HEK293 (cell line): ENCODE measurements around the gene IGSF21.

Experiments used
- CTCF ChIA-PET: fragments of 350-600 bp; formaldehyde crosslinking; extraction: SDS; loops from one replicate; lab custom pipeline; 2021; ENCODE audit warnings: antibody characterized with exemption; lab: Yijun Ruan, JAX
- POLR2A ChIA-PET: fragments of 300-600 bp; formaldehyde crosslinking; extraction: SDS; loops from one replicate; lab custom pipeline; 2020; ENCODE audit warnings: antibody characterized with exemption, inconsistent platforms; lab: Yijun Ruan, JAX
- H3K27ac ChIP-seq: fragments of 200-500 bp; sonication (Bioruptor generic); 2 replicates; pipeline ENCODE4 v1.5.1; 2014; ENCODE audit warnings: low read depth, low read length, control low read depth, inconsistent platforms; ENCODE audit errors: extremely low read depth
- H3K36me3 ChIP-seq, 2 experiments: fragments of 200-500 bp in 1 of 2; sonication (Bioruptor generic) in 1 of 2; 1 replicate in 1 of 2; 2 replicates in 1 of 2; pipeline ENCODE4 v1.5.1; 2014 to 2017; ENCODE audit warnings: inconsistent platforms in 2 of 2, low read length in 2 of 2; ENCODE audit not compliant: control insufficient read depth in 2 of 2, insufficient read depth in 1 of 2
- H3K4me1 ChIP-seq: fragments of 200-500 bp; sonication (Bioruptor generic); 2 replicates; pipeline ENCODE4 v1.5.1; 2014; ENCODE audit warnings: mild to moderate bottlenecking, low read length, inconsistent platforms; ENCODE audit not compliant: control insufficient read depth, insufficient read depth
- H3K4me3 ChIP-seq: 2 replicates; pipeline ENCODE4 v1.5.1; 2011; ENCODE audit warnings: low read depth, mild to moderate bottlenecking, control low read depth, low read length, moderate library complexity
- H3K9me3 ChIP-seq: fragments of 200-500 bp; sonication (Bioruptor generic); 2 replicates; pipeline ENCODE4 v1.5.1; 2014; ENCODE audit warnings: low read depth, low read length, inconsistent platforms; ENCODE audit not compliant: control insufficient read depth, insufficient read depth
- KLF8 ChIP-seq: fragments of 450-650 bp; formaldehyde crosslinking; IDR thresholded peaks from 2 replicates; pipeline ENCODE4 v1.5.1; 2016; ENCODE audit warnings: missing biosample characterization, missing genetic modification characterization
- SCRT1 ChIP-seq: fragments of 450-650 bp; formaldehyde crosslinking; IDR thresholded peaks from 2 replicates; pipeline ENCODE4 v1.5.1; 2016; ENCODE audit warnings: missing biosample characterization, missing genetic modification characterization, borderline replicate concordance
- SP2 ChIP-seq: fragments of 450-650 bp; formaldehyde crosslinking; IDR thresholded peaks from 2 replicates; pipeline ENCODE4 v1.5.1; 2016; ENCODE audit warnings: missing biosample characterization, missing genetic modification characterization
- TCF7L2 ChIP-seq: IDR thresholded peaks from 2 replicates; pipeline ENCODE4 v1.6.1; 2011; ENCODE audit warnings: low read depth, mild to moderate bottlenecking, inconsistent platforms, low read length, moderate library complexity, borderline replicate concordance
- YY1 ChIP-seq: fragments of 450-650 bp; formaldehyde crosslinking; IDR thresholded peaks from 2 replicates; pipeline ENCODE4 v1.5.1; 2018; ENCODE audit warnings: missing biosample characterization, missing genetic modification characterization
- ZBTB17 ChIP-seq: fragments of 450-650 bp; formaldehyde crosslinking; IDR thresholded peaks from 2 replicates; pipeline ENCODE4 v1.5.1; 2016; ENCODE audit warnings: missing biosample characterization, missing genetic modification characterization
- ZBTB20 ChIP-seq: fragments of 450-650 bp; formaldehyde crosslinking; IDR thresholded peaks from 2 replicates; pipeline ENCODE4 v1.5.1; 2016; ENCODE audit warnings: missing biosample characterization, missing genetic modification characterization
- ZEB2 ChIP-seq: fragments of 450-650 bp; formaldehyde crosslinking; IDR thresholded peaks from 2 replicates; pipeline ENCODE4 v1.5.1; 2016; ENCODE audit warnings: missing biosample characterization, missing genetic modification characterization
- ZNF175 ChIP-seq: fragments of 450-650 bp; formaldehyde crosslinking; IDR thresholded peaks from 2 replicates; pipeline ENCODE4 v1.5.1; 2016; ENCODE audit warnings: missing biosample characterization, missing genetic modification characterization
- ZNF221 ChIP-seq: fragments of 450-650 bp; formaldehyde crosslinking; IDR thresholded peaks from 2 replicates; pipeline ENCODE4 v1.5.1; 2017; ENCODE audit warnings: missing biosample characterization, missing genetic modification characterization, borderline replicate concordance
- ZNF239 ChIP-seq: fragments of 450-650 bp; formaldehyde crosslinking; IDR thresholded peaks from 2 replicates; pipeline ENCODE4 v1.5.1; 2016; ENCODE audit warnings: missing biosample characterization, missing genetic modification characterization
- ZNF302 ChIP-seq: fragments of 450-650 bp; formaldehyde crosslinking; IDR thresholded peaks from 2 replicates; pipeline ENCODE4 v1.5.1; 2016; ENCODE audit warnings: missing biosample characterization, missing genetic modification characterization, low read depth
- ZNF335 ChIP-seq: fragments of 450-650 bp; formaldehyde crosslinking; conservative IDR thresholded peaks from 2 replicates; pipeline ENCODE4 v1.5.1; 2016; ENCODE audit warnings: missing biosample characterization, missing genetic modification characterization
- ZNF394 ChIP-seq: fragments of 450-650 bp; formaldehyde crosslinking; IDR thresholded peaks from 2 replicates; pipeline ENCODE4 v1.5.1; 2016; ENCODE audit warnings: missing biosample characterization, missing genetic modification characterization, mild to moderate bottlenecking, moderate library complexity, borderline replicate concordance
- ZNF416 ChIP-seq: fragments of 450-650 bp; formaldehyde crosslinking; IDR thresholded peaks from 2 replicates; pipeline ENCODE4 v1.5.1; 2016; ENCODE audit warnings: missing biosample characterization, missing genetic modification characterization
- ZNF433 ChIP-seq: fragments of 450-650 bp; formaldehyde crosslinking; IDR thresholded peaks from 2 replicates; pipeline ENCODE4 v1.5.1; 2016; ENCODE audit warnings: missing biosample characterization, missing genetic modification characterization, low read depth
- ZNF501 ChIP-seq: fragments of 450-650 bp; formaldehyde crosslinking; IDR thresholded peaks from 2 replicates; pipeline ENCODE4 v1.5.1; 2016; ENCODE audit warnings: missing biosample characterization, missing genetic modification characterization
- ZNF529 ChIP-seq: fragments of 450-650 bp; formaldehyde crosslinking; IDR thresholded peaks from 2 replicates; pipeline ENCODE4 v1.5.1; 2017; ENCODE audit warnings: missing genetic modification characterization, missing biosample characterization; ENCODE audit not compliant: insufficient replicate concordance
- ZNF621 ChIP-seq: fragments of 450-650 bp; formaldehyde crosslinking; IDR thresholded peaks from 2 replicates; pipeline ENCODE4 v1.5.1; 2017; ENCODE audit warnings: missing biosample characterization, missing genetic modification characterization
- ZNF837 ChIP-seq: fragments of 450-650 bp; formaldehyde crosslinking; IDR thresholded peaks from 2 replicates; pipeline ENCODE4 v1.5.1; 2016; ENCODE audit warnings: missing biosample characterization, missing genetic modification characterization
- ZXDB ChIP-seq: fragments of 450-650 bp; formaldehyde crosslinking; IDR thresholded peaks from 2 replicates; pipeline ENCODE4 v1.5.1; 2016; ENCODE audit warnings: missing biosample characterization, missing genetic modification characterization
- TF ChIP-seq, protein P1 (sequence below): fragments of 450-650 bp; formaldehyde crosslinking; IDR thresholded peaks from 2 replicates; pipeline ENCODE4 v1.5.1; 2016; ENCODE audit warnings: missing biosample characterization, missing genetic modification characterization
- TF ChIP-seq, protein P2 (sequence below): fragments of 450-650 bp; formaldehyde crosslinking; IDR thresholded peaks from 2 replicates; pipeline ENCODE4 v1.5.1; 2016; ENCODE audit warnings: missing biosample characterization, missing genetic modification characterization
- TF ChIP-seq, protein P3 (sequence below): fragments of 450-650 bp; formaldehyde crosslinking; IDR thresholded peaks from 2 replicates; pipeline ENCODE4 v1.5.1; 2016; ENCODE audit warnings: missing biosample characterization, missing genetic modification characterization, low read depth
- TF ChIP-seq, protein P4 (sequence below): fragments of 450-650 bp; formaldehyde crosslinking; optimal IDR thresholded peaks from 2 replicates; pipeline ENCODE3; 2016; ENCODE audit warnings: missing biosample characterization, mild to moderate bottlenecking, missing genetic modification characterization

IGSF21 gene

DNA sequence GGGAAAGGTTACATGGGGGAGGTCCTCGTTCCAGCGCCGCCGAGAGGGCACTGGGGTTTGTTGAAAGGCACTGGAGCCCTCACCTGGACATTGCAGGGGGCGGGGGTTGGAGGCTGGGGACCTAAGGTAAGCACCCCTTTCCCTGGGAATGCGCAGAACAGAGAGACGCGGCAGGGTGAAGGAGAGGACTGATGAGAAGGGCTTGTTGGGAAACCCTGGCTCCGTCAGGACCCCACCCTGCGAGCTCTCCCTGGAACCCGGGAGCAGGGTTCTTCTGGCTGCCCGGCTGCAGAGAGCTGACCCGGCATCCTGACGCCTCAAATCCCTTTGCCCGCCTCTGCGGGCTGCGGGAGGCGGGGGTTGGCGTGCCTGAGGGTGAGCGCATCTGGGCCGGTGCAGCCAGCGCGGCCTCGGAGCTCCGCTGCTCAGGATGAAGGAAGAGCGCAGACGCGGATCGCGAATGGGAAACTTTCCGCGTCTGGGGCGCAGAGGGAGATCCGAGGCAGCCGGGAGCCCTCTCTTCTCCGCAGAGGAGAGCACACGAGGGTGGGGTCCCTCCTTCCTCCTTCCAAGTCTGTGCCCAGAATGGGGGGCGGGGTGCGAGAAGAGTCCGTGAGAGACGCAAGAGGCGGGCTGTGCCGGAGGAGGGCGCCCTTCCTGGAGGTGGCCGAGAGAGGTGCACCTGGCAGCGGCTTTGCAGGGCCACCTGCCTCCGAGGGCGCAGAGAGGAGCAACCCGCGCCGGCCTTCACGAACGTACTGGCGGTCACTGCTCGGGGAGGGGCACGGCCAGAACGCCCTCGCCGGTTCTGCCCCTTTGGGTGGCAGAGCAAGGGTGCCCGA lies 2.4 kb downstream of the IGSF21 start (continued):
- TF ChIP-seq ZXDB (tag by site-specific recombination) (no peak), ZBTB20 (peak; percentile 96), ZEB2 (tag by site-specific recombination) (peak; percentile 58; the same call in 1 of the 2 replicates), SP2 (tag by site-specific recombination) (peak; percentile 74), KLF8 (tag by site-specific recombination) (peak; percentile 53; the same call in 1 of the 2 replicates), ZNF394 (peak; percentile 22; the same call in 1 of the 2 replicates), ZNF501 (tag by site-specific recombination) (0 out of 2 replicates have a peak, but pooled peaks have one; percentile 40)
- TF ChIP-seq, protein P1, sequence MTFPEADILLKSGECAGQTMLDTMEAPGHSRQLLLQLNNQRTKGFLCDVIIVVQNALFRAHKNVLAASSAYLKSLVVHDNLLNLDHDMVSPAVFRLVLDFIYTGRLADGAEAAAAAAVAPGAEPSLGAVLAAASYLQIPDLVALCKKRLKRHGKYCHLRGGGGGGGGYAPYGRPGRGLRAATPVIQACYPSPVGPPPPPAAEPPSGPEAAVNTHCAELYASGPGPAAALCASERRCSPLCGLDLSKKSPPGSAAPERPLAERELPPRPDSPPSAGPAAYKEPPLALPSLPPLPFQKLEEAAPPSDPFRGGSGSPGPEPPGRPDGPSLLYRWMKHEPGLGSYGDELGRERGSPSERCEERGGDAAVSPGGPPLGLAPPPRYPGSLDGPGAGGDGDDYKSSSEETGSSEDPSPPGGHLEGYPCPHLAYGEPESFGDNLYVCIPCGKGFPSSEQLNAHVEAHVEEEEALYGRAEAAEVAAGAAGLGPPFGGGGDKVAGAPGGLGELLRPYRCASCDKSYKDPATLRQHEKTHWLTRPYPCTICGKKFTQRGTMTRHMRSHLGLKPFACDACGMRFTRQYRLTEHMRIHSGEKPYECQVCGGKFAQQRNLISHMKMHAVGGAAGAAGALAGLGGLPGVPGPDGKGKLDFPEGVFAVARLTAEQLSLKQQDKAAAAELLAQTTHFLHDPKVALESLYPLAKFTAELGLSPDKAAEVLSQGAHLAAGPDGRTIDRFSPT (tag by site-specific recombination): peak; percentile 81
- TF ChIP-seq, protein P2, sequence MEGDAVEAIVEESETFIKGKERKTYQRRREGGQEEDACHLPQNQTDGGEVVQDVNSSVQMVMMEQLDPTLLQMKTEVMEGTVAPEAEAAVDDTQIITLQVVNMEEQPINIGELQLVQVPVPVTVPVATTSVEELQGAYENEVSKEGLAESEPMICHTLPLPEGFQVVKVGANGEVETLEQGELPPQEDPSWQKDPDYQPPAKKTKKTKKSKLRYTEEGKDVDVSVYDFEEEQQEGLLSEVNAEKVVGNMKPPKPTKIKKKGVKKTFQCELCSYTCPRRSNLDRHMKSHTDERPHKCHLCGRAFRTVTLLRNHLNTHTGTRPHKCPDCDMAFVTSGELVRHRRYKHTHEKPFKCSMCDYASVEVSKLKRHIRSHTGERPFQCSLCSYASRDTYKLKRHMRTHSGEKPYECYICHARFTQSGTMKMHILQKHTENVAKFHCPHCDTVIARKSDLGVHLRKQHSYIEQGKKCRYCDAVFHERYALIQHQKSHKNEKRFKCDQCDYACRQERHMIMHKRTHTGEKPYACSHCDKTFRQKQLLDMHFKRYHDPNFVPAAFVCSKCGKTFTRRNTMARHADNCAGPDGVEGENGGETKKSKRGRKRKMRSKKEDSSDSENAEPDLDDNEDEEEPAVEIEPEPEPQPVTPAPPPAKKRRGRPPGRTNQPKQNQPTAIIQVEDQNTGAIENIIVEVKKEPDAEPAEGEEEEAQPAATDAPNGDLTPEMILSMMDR (tag by site-specific recombination): peak; percentile 86
- TF ChIP-seq, all 188 proteins: peak for 37

DNA sequence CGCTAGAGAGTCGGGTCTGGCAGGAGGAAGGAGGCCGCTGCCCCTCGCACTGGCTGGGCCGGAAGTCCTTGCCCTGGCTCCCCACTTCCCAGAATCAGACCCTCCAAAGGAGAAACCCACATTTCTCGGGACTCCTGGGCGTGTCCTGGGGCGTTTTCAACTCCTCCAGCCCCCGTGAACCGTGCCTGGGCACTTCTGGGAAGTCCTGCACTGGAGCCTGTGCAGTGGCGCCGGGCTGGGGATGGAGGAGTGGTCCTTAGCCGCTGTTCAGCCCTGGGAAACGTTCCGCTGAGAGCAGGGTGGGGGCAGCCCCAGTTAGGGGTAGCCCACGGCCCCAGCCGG lies 3.0 kb downstream of the IGSF21 start:
- Histone ChIP-seq H3K4me1 (no peaks in the 10 kb centered on the region; the same call in 1 of the 2 replicates), H3K36me3 (no peaks in the 10 kb centered on the region), H3K27ac (no peak overlapping the region), H3K4me3 (peak overlapping the region; percentile 27), H3K9me3 (no peaks in the 10 kb centered on the region)
- no peak for TF ChIP-seq ZNF335
- no peak for TF ChIP-seq YY1 (tag by site-specific recombination)
- TF ChIP-seq ZNF433 (tag by site-specific recombination): no peak
- TF ChIP-seq ZNF175 (tag by site-specific recombination): no peak
- TF ChIP-seq, protein P3, sequence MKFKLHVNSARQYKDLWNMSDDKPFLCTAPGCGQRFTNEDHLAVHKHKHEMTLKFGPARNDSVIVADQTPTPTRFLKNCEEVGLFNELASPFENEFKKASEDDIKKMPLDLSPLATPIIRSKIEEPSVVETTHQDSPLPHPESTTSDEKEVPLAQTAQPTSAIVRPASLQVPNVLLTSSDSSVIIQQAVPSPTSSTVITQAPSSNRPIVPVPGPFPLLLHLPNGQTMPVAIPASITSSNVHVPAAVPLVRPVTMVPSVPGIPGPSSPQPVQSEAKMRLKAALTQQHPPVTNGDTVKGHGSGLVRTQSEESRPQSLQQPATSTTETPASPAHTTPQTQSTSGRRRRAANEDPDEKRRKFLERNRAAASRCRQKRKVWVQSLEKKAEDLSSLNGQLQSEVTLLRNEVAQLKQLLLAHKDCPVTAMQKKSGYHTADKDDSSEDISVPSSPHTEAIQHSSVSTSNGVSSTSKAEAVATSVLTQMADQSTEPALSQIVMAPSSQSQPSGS: no peak
- no peak for TF ChIP-seq ZXDB (tag by site-specific recombination)
- no peak for TF ChIP-seq SCRT1
- TF ChIP-seq ZBTB17 (tag by site-specific recombination): no peak
- no peak for TF ChIP-seq ZNF621 (tag by site-specific recombination)
- TF ChIP-seq KLF8 (tag by site-specific recombination): no peak
- TF ChIP-seq ZNF302 (tag by site-specific recombination): no peak
- TF ChIP-seq, protein P4, sequence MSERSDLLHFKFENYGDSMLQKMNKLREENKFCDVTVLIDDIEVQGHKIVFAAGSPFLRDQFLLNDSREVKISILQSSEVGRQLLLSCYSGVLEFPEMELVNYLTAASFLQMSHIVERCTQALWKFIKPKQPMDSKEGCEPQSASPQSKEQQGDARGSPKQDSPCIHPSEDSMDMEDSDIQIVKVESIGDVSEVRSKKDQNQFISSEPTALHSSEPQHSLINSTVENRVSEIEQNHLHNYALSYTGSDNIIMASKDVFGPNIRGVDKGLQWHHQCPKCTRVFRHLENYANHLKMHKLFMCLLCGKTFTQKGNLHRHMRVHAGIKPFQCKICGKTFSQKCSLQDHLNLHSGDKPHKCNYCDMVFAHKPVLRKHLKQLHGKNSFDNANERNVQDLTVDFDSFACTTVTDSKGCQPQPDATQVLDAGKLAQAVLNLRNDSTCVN (tag by site-specific recombination): peak; percentile 3
- TF ChIP-seq TCF7L2: no peak
- no peak for TF ChIP-seq ZNF529
- no peak for TF ChIP-seq ZNF837 (tag by site-specific recombination)
- TF ChIP-seq ZNF416 (tag by site-specific recombination): peak; percentile 97
- TF ChIP-seq ZNF221 (tag by site-specific recombination): no peak
- no peak for TF ChIP-seq ZNF239
- ChIA-PET POLR2A (no interaction called here), CTCF (interaction anchor here (1.0 to 2.1 kb wide), 3 partner anchors 8 to 20 kb away, joined by 4 to 7 read pairs (median 4); no protein-coding TSS in a partner anchor)
